VCaP (cell line): ENCODE data around the gene HASPIN.

ENCODE experiments used
- H3K27ac ChIP-seq: fragments of 450-650 bp; 2 replicates; pipeline ENCODE4 v1.5.1; 2017
- CTCF ChIP-seq: fragments of 450-650 bp; conservative IDR thresholded peaks from 2 replicates; pipeline ENCODE4 v1.5.1; 2017; ENCODE audit warnings: mild to moderate bottlenecking, moderate library complexity

The HASPIN gene

GRCh38 chr17:3744014-3744413 lies 20.3 kb downstream of the HASPIN start:
- H3K27ac ChIP-seq = no peak overlapping the region
- no peak for TF ChIP-seq CTCF

GRCh38 chr17:3745071-3745470 lies 21.4 kb downstream of the HASPIN start:
- TF ChIP-seq CTCF = no peak

GRCh38 chr17:3747805-3748204 lies 24.1 kb downstream of the HASPIN start:
- H3K27ac ChIP-seq = no peak overlapping the region

More at GRCh38 chr17:3745071-3745470, 21.4 kb downstream of the HASPIN start:
- no peak overlapping the region for H3K27ac ChIP-seq

GRCh38 chr17:3748576-3748975 lies 24.9 kb downstream of the HASPIN start:
- TF ChIP-seq CTCF = no peak

More at GRCh38 chr17:3747805-3748204, 24.1 kb downstream of the HASPIN start:
- no peak for TF ChIP-seq CTCF

GRCh38 chr17:3750296-3750695 lies 26.6 kb downstream of the HASPIN start:
- TF ChIP-seq CTCF = no peak
- H3K27ac ChIP-seq = no peak overlapping the region

More at GRCh38 chr17:3748576-3748975, 24.9 kb downstream of the HASPIN start:
- no peak overlapping the region for H3K27ac ChIP-seq

- no peak overlapping the region for H3K27ac ChIP-seq
- TF ChIP-seq CTCF = no peak
These were observed 27.2 kb downstream of the HASPIN start for GRCh38 chr17:3750926-3751325.

- no peak for TF ChIP-seq CTCF
- H3K27ac ChIP-seq = no peak overlapping the region
These were observed 28.1 kb downstream of the HASPIN start for GRCh38 chr17:3751836-3752235.

- TF ChIP-seq CTCF = no peak
- H3K27ac ChIP-seq = peak overlapping the region; percentile 78
These were observed 29.9 kb downstream of the HASPIN start for GRCh38 chr17:3753624-3754023.
